Chondrocyte (in vitro differentiated cells): Measurements from ENCODE around the gene OR2M3. TPM values are rescaled to one million over a fixed set of nuclear protein-coding genes. Genes with fewer than 3 reads are reported as not detected.

Experiments
- DNase-seq: peaks from one replicate; pipeline ENCODE4 v3.0.0; 2021; ENCODE audit warnings: mixed read lengths, low spot score
- H3K27ac Mint-ChIP-seq: one replicate; pipeline ENCODE4 v1.8.0; 2021; ENCODE audit warnings: mild to moderate bottlenecking, moderate library complexity, mixed read lengths; ENCODE audit not compliant: unreplicated experiment
- H3K27me3 Mint-ChIP-seq: 2 replicates; pipeline ENCODE4 v1.8.0; 2021; ENCODE audit warnings: low read depth, mixed read lengths
- H3K36me3 Mint-ChIP-seq: 2 replicates; pipeline ENCODE4 v1.8.0; 2021; ENCODE audit warnings: low read depth, mixed read lengths
- H3K4me1 Mint-ChIP-seq: 2 replicates; pipeline ENCODE4 v1.8.0; 2021; ENCODE audit warnings: low read depth, mild to moderate bottlenecking, mixed read lengths
- H3K4me3 Mint-ChIP-seq: one replicate; pipeline ENCODE4 v1.8.0; 2021; ENCODE audit warnings: mild to moderate bottlenecking, moderate library complexity, mixed read lengths; ENCODE audit not compliant: unreplicated experiment
- H3K9me3 Mint-ChIP-seq: 2 replicates; pipeline ENCODE4 v1.8.0; 2021; ENCODE audit warnings: low read depth, mixed read lengths
- CTCF ChIP-seq: fragments of 200-600 bp; sonication (generic); IDR thresholded peaks from 2 replicates; pipeline ENCODE4 v1.5.0; 2021; ENCODE audit warnings: antibody characterized with exemption, mild to moderate bottlenecking, moderate library complexity
- long read RNA-seq: library from polyadenylated mRNA; stranded (forward); transcript quantifications from one replicate; pipeline ENCODE4 v2.0.0, GENCODE V29; 2021
- total RNA-seq: library from RNA; stranded (reverse); gene quantifications from 3 replicates; pipeline ENCODE4 v1.2.1, GENCODE V29; 2021

OR2M3 gene, protein sequence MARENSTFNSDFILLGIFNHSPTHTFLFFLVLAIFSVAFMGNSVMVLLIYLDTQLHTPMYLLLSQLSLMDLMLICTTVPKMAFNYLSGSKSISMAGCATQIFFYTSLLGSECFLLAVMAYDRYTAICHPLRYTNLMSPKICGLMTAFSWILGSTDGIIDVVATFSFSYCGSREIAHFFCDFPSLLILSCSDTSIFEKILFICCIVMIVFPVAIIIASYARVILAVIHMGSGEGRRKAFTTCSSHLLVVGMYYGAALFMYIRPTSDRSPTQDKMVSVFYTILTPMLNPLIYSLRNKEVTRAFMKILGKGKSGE
- not detected in 3 replicates for total RNA-seq
- long read RNA-seq = 0 reads

DNA sequence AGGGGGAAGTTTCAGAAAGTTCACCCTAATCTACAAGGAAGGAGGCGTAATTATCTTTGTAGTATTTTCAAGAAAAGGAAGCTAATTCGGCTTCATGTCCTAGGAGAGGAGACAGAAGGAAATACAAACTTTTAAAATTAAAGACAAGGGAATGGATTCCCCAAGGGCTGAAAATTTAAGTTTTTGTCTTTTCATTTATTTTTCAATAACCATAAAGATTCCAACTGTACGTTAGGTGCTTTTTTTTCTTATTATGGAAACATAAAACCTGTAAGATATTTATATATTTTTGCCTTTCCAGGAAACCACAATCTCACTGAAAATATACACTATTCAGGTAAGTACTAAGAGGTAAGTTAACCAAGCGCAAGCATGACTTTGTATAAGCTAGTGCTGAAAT, at the start of gene OR2M3:
Gene OR2M3 (plus strand): TSS at position 301 of the 400 bp plus-strand sequence. CDS start 5,803 bp downstream, outside the sequence.
- H3K36me3 Mint-ChIP-seq = no peaks in the 10 kb centered on the region
- no peak for DNase-seq
- no peaks in the 10 kb centered on the region for H3K4me1 Mint-ChIP-seq
- no peak for TF ChIP-seq CTCF
- no peaks in the 10 kb centered on the region for H3K27me3 Mint-ChIP-seq
- no peak within 1 kb of the TSS for H3K4me3 Mint-ChIP-seq
- H3K9me3 Mint-ChIP-seq = peaks cover 53% of the 10 kb centered on the region
- H3K27ac Mint-ChIP-seq = no peak within 1 kb of the TSS

DNA sequence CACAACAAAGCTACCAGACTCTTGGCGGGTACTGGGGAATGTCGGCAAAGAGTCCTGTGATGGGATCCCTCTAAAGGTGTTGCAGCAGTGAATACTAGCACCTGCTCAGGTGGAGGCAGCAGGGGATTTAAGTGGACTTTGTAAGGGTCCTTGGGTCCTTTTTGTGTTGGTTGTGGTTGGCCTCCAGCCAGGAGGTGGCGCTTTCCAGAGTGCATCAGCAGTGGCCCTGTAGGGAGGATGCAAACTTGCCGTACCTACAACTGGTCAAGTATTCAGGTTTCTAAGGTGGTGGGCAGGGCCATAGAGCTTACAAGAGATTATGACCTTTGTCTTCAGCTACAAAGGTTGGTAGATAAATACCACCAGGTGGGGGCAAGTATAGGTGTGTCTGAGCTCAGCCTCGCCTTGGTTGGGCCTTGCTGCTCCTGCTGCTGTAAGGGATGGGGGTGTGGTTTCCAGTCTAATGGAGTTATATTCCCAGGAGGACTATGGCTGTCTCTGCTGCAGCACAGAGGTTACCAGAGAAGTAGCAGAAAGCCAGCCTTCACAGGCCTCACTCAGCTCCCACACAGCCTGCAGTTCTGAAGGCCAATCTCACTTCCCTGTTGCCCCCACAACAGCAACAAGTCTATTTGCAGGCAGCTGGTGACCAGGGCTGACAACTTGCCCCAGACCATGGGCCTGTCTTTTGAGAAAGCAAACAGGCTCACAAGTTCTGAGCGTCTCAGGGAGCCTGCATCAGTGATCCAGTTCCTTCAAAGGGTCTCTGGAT, 44.8 kb upstream of the OR2M3 start:
- no peaks in the 10 kb centered on the region for H3K27me3 Mint-ChIP-seq
- no peak for DNase-seq
- H3K27ac Mint-ChIP-seq = no peak overlapping the region
- no peak for TF ChIP-seq CTCF
- no peaks in the 10 kb centered on the region for H3K36me3 Mint-ChIP-seq
- H3K9me3 Mint-ChIP-seq = peaks cover 60% of the 10 kb centered on the region
- no peak overlapping the region for H3K4me3 Mint-ChIP-seq
- H3K4me1 Mint-ChIP-seq = no peaks in the 10 kb centered on the region

DNA sequence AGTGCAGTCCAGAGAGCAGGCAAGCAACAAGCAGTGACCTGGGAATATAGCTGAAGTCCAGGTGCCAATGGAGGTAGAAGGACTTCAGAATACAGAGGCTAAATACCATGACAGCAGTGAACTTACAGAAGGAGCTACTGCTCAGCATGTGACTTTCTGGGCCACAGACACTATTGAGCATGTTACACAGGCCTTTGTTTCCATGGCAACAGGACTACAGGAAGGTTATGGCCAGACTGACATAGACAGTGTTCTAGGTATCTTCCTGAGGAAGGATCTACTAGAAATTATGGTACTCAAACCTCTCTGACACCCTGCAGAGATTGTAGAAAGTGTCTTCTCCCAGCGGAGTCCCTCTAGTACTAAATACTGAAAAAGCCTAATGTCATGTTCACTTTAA, 41.1 kb upstream of the OR2M3 start:
- Mint-ChIP-seq H3K27me3 (no peaks in the 10 kb centered on the region), H3K4me3 (no peak overlapping the region), H3K36me3 (no peaks in the 10 kb centered on the region), H3K4me1 (no peaks in the 10 kb centered on the region), H3K27ac (no peak overlapping the region), H3K9me3 (peaks cover 38% of the 10 kb centered on the region)
- TF ChIP-seq CTCF = no peak
- no peak for DNase-seq

DNA sequence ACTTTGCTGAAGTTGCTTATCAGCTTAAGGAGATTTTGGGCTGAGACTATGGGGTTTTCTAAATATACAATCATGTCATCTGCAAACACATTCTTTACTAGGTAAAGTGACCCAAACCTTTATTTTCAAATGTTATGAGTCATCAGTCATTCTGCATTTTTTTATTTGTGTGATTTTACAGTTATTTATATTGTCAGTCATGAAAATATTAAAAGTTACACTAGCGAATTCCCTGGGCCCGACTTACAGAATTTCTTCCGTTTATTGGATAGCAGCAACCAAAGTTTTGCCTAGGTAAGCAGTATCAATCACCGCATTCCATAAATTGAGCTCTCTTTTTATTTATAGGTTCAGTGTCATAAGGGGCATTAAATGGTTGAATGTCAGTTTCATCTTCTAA, 38.3 kb upstream of the OR2M3 start:
- no peaks in the 10 kb centered on the region for H3K36me3 Mint-ChIP-seq
- no peaks in the 10 kb centered on the region for H3K27me3 Mint-ChIP-seq
- H3K27ac Mint-ChIP-seq = no peak overlapping the region
- H3K9me3 Mint-ChIP-seq = peaks cover 25% of the 10 kb centered on the region
- H3K4me1 Mint-ChIP-seq = no peaks in the 10 kb centered on the region
- no peak for DNase-seq
- no peak for TF ChIP-seq CTCF
- no peak overlapping the region for H3K4me3 Mint-ChIP-seq

DNA sequence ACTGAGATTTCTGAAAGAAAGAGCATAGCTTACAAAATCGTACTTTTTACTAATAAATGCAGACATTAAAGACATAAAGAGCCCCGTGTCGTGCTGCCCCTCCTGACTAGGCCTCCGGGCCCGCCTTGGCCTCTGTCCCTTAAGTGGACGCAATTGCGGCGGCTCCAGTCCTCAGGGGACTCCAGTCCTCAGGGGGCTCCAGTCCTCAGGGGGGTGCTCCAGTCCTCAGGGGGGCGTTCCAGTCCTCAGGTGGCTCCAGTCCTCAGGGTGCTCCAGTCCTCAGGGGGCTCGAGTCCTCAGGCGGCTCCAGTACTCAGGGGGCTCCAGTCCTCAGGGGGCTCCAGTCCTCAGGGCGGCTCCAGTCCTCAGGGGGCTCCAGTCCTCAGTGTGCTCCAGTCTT, 33.0 kb upstream of the OR2M3 start:
- no peak for TF ChIP-seq CTCF
- Mint-ChIP-seq H3K4me1 (no peaks in the 10 kb centered on the region), H3K27me3 (no peaks in the 10 kb centered on the region)

More for the DNA sequence above, 33.0 kb upstream of the OR2M3 start:
- Mint-ChIP-seq H3K27ac (no peak overlapping the region), H3K4me3 (no peak overlapping the region), H3K36me3 (no peaks in the 10 kb centered on the region), H3K9me3 (peaks cover 26% of the 10 kb centered on the region)
- no peak for DNase-seq
